Dedifferentiated amniotic fluid mesenchymal stem cell (primary cell): ENCODE measurements around the gene PVALB.
"Not testable (repeated sequence)": the region's sequence is repeated elsewhere in the genome, so short reads cannot be mapped to it uniquely, and the experiment has no call there.

Experiments
- DNase-seq: peaks from one replicate; pipeline ENCODE4 v3.0.0-alpha.2; 2016; ENCODE audit errors: extremely low spot score

The PVALB gene

GRCh38 chr22:36757668-36758211, 59.1 kb downstream of the PVALB start:
- DNase-seq = no peak

GRCh38 chr22:36756746-36757655, 59.8 kb downstream of the PVALB start:
- no peak for DNase-seq

GRCh38 chr22:36756031-36756430, 60.8 kb downstream of the PVALB start:
- DNase-seq = no peak

GRCh38 chr22:36755316-36755715, 61.5 kb downstream of the PVALB start:
- DNase-seq = no peak

- DNase-seq = not testable (repeated sequence)
Observed at GRCh38 chr22:36754881-36755280, 62.0 kb downstream of the PVALB start.

GRCh38 chr22:36753916-36754315, 62.9 kb downstream of the PVALB start:
- no peak for DNase-seq

GRCh38 chr22:36753120-36753802, 63.6 kb downstream of the PVALB start:
- DNase-seq = no peak
